ENCODE results near the gene GNG2.

DNA sequence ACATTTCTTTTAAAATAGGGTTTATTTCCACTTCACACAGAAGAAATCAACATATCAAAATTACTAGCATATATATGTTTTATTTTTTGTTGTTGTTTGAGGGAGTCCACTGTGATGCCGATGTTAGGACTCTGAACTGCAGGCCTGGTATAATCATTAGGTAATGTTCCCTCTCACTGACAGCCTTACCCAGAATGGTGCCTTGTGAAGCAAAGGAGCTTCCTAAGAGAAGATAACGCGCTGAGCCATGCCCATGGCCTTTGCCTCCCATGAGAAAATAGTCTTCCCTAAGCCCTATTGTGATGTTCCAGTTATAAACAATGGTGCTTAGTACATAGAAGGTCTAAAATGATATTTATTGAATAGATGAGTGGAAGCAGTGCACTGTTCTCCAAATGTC lies 12.0 kb downstream of the GNG2 start:
- TF ChIP-seq CTCF (conservative IDR thresholded peaks at IDR 0.05; ENCODE audit: low read depth in 2 of 2) (no peak), POLR2AphosphoS5 (IDR thresholded peaks at IDR 0.05; ENCODE audit: low read depth) (no peak), ETS1 (IDR thresholded peaks at IDR 0.05) (no peak), CREB1 (CRISPR knock-in tag; IDR thresholded peaks at IDR 0.05; ENCODE audit: low read depth) (no peak), EZH2phosphoT487 (IDR thresholded peaks at IDR 0.05; ENCODE audit: unreplicated experiment) (no peak), EZH2 (IDR thresholded peaks at IDR 0.05; ENCODE audit: low read depth, unreplicated experiment) (no peak), REST (IDR thresholded peaks at IDR 0.05; ENCODE audit: unreplicated experiment) (no peak), ZNF331 (CRISPR knock-in tag; IDR thresholded peaks at IDR 0.05; ENCODE audit: low read depth) (no peak), STAT1 (IDR thresholded peaks at IDR 0.05; ENCODE audit: unreplicated experiment) (no peak)
